HepG2 (cell line): ENCODE data around the gene REEP6. TPM values are rescaled to one million over a fixed set of nuclear protein-coding genes. Genes with fewer than 3 reads are reported as not detected.

ENCODE experiments used
- ARID3A ChIP-seq: IDR thresholded peaks from 2 replicates; pipeline ENCODE4 v1.6.1; 2012; ENCODE audit warnings: low read depth, low read length, improper control_type of control experiment
- ATF4 ChIP-seq, 2 experiments: fragments of 450-650 bp in 1 of 2; sonication (generic) in 1 of 2; formaldehyde crosslinking; IDR thresholded peaks; 2 replicates each; pipeline versions ENCODE4 v1.5.0 to v1.8.0; 2020 to 2022; ENCODE audit warnings: mild to moderate bottlenecking in 1 of 2, missing genetic modification reagents in 1 of 2
- HOXA9 ChIP-seq: sonication (generic); formaldehyde crosslinking; IDR thresholded peaks from 2 replicates; pipeline ENCODE4 v1.8.1; 2022; ENCODE audit warnings: missing genetic modification reagents, mild to moderate bottlenecking, moderate library complexity, borderline replicate concordance
- MBNL3 ChIP-seq: fragments of 250-450 bp; sonication (Bioruptor Pico); conservative IDR thresholded peaks from 2 replicates; pipeline ENCODE4 v1.8.0; 2022; ENCODE audit warnings: mild to moderate bottlenecking, inconsistent platforms
- MEF2D ChIP-seq: sonication (generic); formaldehyde crosslinking; IDR thresholded peaks from 2 replicates; pipeline ENCODE4 v1.5.1; 2020; ENCODE audit warnings: mild to moderate bottlenecking, missing genetic modification reagents
- MNT ChIP-seq: fragments of 450-650 bp; IDR thresholded peaks from 2 replicates; pipeline ENCODE4 v1.6.1; 2016
- NFE2 ChIP-seq: sonication (generic); formaldehyde crosslinking; IDR thresholded peaks from 2 replicates; pipeline ENCODE4 v1.4.0; 2020; ENCODE audit warnings: missing genetic modification reagents
- PCBP1 ChIP-seq: fragments of 200-400 bp; formaldehyde crosslinking; IDR thresholded peaks from 2 replicates; pipeline ENCODE4 v1.6.1; 2017; ENCODE audit warnings: mild to moderate bottlenecking, low read depth, low read length, borderline replicate concordance
- ZFYVE20 ChIP-seq: sonication (generic); formaldehyde crosslinking; IDR thresholded peaks from 2 replicates; pipeline ENCODE4 v1.8.0; 2023; ENCODE audit warnings: low read depth, mild to moderate bottlenecking, moderate library complexity, missing genetic modification reagents, borderline replicate concordance
- ZNF350 ChIP-seq: sonication (generic); formaldehyde crosslinking; IDR thresholded peaks from 2 replicates; pipeline ENCODE4 v1.4.0; 2020; ENCODE audit warnings: mild to moderate bottlenecking, low read depth, missing genetic modification reagents, borderline replicate concordance
- ZNF572 ChIP-seq: sonication (generic); formaldehyde crosslinking; IDR thresholded peaks from 2 replicates; pipeline ENCODE4 v1.5.1; 2020; ENCODE audit warnings: mild to moderate bottlenecking, missing genetic modification reagents
- ZNF598 ChIP-seq: sonication (generic); formaldehyde crosslinking; IDR thresholded peaks from 2 replicates; pipeline ENCODE4 v1.5.1; 2020; ENCODE audit warnings: mild to moderate bottlenecking, missing genetic modification reagents, borderline replicate concordance
- ZNF607 ChIP-seq: sonication (generic); formaldehyde crosslinking; IDR thresholded peaks from 2 replicates; pipeline ENCODE4 v1.5.1; 2020; ENCODE audit warnings: missing genetic modification reagents, mild to moderate bottlenecking, borderline replicate concordance
- polyA plus RNA-seq, 8 experiments: library from polyadenylated mRNA; depleted of rRNA in 3 of 8; stranded (reverse) in 7 of 8; unstranded in 1 of 8; fragments of >200 nt; fragmentation: Illumina TruSeq in 4 of 8; extraction: Trizol in 4 of 8; gene quantifications; 2 replicates each; pipeline versions ENCODE4 v1.2.1 to v1.2.3, GENCODE V29; 2011 to 2016; ENCODE audit warnings: low read depth in 4 of 8, missing spikeins in 1 of 8, mixed read lengths in 1 of 8; ENCODE audit not compliant: insufficient read depth in 1 of 8
- total RNA-seq, 5 experiments: library from RNA; depleted of rRNA; stranded (reverse); fragments of >200 nt; fragmentation: Illumina TruSeq; extraction: Trizol; gene quantifications; 2 replicates each; pipeline ENCODE4 v1.2.3, GENCODE V29; 2016; ENCODE audit warnings: low read depth in 1 of 5
- TF ChIP-seq, protein P1 (sequence below): sonication (generic); formaldehyde crosslinking; conservative IDR thresholded peaks from 2 replicates; pipeline ENCODE4 v1.8.0; 2022; ENCODE audit warnings: mild to moderate bottlenecking, moderate library complexity, missing genetic modification reagents
- TF ChIP-seq, protein P2 (sequence below): sonication (generic); formaldehyde crosslinking; IDR thresholded peaks from 2 replicates; pipeline ENCODE4 v1.4.0; 2020; ENCODE audit warnings: mild to moderate bottlenecking, missing genetic modification reagents
- TF ChIP-seq, protein P3 (sequence below): sonication (generic); formaldehyde crosslinking; IDR thresholded peaks from 2 replicates; pipeline ENCODE4 v1.4.0; 2020; ENCODE audit warnings: missing genetic modification reagents, mild to moderate bottlenecking, borderline replicate concordance
- TF ChIP-seq, protein P4 (sequence below): sonication (generic); formaldehyde crosslinking; IDR thresholded peaks from 2 replicates; pipeline ENCODE4 v1.5.1; 2020; ENCODE audit warnings: missing genetic modification reagents, mild to moderate bottlenecking, borderline replicate concordance

REEP6 gene
- total and polyA plus RNA-seq, 2 of the 13 experiments (the other 11 are each of a cell fraction or from before 2014, with no cell fraction given) = 10.0 to 28.8 TPM

DNA sequence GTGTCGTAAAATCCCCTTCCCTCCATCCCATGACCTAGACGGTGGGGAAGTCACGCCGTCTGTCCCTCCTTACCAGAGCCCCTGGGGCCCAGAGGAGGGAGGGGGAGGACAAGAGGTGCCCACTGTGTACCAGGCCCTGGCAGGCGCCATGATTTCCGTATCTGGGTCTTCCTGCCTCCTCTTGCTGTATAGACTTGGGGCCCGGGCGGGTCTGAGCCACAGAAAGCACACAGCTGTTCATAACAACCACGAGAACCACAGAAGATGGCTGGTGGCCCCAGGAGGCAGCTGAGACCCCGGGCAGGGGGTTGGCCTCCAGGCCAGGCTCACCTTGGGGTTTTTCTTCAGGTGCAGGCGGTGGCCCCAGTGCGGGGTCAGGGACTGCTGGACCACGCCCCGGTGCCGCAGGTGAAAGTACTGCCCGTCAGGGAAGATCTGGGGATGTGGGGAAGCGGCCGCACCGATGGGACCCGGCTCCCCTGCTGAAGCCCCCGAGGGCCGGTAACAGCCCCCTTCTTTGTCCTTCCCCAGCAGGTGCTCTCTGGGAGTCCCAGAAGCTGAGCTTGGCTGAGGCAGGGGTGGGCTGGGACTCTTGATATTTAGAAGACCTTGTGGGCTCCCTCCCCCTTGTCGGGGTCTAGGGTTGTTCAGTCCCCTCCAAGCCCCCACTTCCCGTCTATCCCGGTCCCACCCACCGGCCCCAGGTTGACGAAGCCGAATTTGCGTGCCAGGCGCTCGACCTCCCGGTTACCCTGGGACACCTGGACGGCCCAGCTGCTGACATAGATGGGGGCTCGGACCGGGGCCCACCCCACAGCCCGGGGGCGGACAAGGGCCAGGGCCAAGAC, 1.3 kb upstream of the REEP6 start (continued):
- no peak for TF ChIP-seq ATF4 (CRISPR knock-in tag; IDR thresholded peaks at IDR 0.05)
- no peak for TF ChIP-seq ARID3A
- TF ChIP-seq HOXA9 = no peak
- TF ChIP-seq, protein P1, sequence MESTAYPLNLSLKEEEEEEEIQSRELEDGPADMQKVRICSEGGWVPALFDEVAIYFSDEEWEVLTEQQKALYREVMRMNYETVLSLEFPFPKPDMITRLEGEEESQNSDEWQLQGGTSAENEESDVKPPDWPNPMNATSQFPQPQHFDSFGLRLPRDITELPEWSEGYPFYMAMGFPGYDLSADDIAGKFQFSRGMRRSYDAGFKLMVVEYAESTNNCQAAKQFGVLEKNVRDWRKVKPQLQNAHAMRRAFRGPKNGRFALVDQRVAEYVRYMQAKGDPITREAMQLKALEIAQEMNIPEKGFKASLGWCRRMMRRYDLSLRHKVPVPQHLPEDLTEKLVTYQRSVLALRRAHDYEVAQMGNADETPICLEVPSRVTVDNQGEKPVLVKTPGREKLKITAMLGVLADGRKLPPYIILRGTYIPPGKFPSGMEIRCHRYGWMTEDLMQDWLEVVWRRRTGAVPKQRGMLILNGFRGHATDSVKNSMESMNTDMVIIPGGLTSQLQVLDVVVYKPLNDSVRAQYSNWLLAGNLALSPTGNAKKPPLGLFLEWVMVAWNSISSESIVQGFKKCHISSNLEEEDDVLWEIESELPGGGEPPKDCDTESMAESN (CRISPR knock-in tag) = no peak
- no peak for TF ChIP-seq ZFYVE20 (CRISPR knock-in tag)
- no peak for TF ChIP-seq NFE2 (CRISPR knock-in tag)
- TF ChIP-seq MEF2D (CRISPR knock-in tag) = no peak
- no peak for TF ChIP-seq MBNL3
- no peak; the same call in 1 of the 2 replicates for TF ChIP-seq ZNF572 (CRISPR knock-in tag)
- TF ChIP-seq, protein P2, sequence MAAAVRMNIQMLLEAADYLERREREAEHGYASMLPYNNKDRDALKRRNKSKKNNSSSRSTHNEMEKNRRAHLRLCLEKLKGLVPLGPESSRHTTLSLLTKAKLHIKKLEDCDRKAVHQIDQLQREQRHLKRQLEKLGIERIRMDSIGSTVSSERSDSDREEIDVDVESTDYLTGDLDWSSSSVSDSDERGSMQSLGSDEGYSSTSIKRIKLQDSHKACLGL (CRISPR knock-in tag) = peak; percentile 67
- no peak for TF ChIP-seq ZNF350 (CRISPR knock-in tag)
- peak; percentile 73; the same call in 1 of the 2 replicates for TF ChIP-seq ZNF607 (CRISPR knock-in tag)
- TF ChIP-seq, protein P3, sequence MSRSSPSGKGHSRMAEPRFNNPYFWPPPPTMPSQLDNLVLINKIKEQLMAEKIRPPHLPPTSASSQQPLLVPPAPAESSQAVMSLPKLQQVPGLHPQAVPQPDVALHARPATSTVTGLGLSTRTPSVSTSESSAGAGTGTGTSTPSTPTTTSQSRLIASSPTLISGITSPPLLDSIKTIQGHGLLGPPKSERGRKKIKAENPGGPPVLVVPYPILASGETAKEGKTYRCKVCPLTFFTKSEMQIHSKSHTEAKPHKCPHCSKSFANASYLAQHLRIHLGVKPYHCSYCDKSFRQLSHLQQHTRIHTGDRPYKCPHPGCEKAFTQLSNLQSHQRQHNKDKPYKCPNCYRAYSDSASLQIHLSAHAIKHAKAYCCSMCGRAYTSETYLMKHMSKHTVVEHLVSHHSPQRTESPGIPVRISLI (CRISPR knock-in tag) = no peak
- no peak for TF ChIP-seq PCBP1
- no peak for TF ChIP-seq MNT
- no peak for TF ChIP-seq ZNF598
- TF ChIP-seq, protein P4, sequence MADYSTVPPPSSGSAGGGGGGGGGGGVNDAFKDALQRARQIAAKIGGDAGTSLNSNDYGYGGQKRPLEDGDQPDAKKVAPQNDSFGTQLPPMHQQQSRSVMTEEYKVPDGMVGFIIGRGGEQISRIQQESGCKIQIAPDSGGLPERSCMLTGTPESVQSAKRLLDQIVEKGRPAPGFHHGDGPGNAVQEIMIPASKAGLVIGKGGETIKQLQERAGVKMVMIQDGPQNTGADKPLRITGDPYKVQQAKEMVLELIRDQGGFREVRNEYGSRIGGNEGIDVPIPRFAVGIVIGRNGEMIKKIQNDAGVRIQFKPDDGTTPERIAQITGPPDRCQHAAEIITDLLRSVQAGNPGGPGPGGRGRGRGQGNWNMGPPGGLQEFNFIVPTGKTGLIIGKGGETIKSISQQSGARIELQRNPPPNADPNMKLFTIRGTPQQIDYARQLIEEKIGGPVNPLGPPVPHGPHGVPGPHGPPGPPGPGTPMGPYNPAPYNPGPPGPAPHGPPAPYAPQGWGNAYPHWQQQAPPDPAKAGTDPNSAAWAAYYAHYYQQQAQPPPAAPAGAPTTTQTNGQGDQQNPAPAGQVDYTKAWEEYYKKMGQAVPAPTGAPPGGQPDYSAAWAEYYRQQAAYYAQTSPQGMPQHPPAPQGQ = no peak
